ENCODE measurements around the gene NELFB. TPM values are rescaled to one million over a fixed set of nuclear protein-coding genes. Genes with fewer than 3 reads are reported as not detected.

The NELFB gene
- total RNA-seq, 1 experiment from 2014 or later = 95.0 TPM

DNA sequence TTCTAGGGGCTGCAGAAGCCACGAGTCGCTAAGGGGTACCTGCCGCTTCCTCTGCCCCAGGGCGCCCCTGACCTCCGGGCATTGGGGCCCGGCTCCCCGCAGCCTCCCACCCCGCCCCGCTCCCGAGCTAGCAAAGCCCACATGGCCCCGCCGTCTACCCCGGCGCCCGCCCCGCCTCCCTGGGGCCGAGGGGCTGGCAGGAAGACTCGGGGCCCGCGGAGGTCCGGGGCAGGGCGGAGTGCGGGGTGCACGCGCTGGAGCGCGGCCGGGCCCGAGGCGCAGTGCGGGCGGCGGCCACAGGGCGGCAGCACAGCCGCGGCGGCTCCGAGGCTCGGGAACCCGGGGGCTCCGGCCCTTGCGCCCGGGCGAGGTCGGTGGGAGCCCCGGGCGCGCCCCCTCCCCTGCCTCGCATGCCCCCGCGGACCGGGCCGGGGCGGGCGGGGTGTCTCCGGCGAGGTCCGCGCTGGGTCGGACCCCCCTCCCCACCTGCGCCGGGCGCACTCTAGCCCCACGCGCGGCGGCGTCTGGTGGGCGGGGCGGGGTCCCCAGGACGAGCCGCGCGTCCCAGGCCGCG lies 40.2 kb downstream of the NELFB start (continued):
- TF ChIP-seq, protein P1, sequence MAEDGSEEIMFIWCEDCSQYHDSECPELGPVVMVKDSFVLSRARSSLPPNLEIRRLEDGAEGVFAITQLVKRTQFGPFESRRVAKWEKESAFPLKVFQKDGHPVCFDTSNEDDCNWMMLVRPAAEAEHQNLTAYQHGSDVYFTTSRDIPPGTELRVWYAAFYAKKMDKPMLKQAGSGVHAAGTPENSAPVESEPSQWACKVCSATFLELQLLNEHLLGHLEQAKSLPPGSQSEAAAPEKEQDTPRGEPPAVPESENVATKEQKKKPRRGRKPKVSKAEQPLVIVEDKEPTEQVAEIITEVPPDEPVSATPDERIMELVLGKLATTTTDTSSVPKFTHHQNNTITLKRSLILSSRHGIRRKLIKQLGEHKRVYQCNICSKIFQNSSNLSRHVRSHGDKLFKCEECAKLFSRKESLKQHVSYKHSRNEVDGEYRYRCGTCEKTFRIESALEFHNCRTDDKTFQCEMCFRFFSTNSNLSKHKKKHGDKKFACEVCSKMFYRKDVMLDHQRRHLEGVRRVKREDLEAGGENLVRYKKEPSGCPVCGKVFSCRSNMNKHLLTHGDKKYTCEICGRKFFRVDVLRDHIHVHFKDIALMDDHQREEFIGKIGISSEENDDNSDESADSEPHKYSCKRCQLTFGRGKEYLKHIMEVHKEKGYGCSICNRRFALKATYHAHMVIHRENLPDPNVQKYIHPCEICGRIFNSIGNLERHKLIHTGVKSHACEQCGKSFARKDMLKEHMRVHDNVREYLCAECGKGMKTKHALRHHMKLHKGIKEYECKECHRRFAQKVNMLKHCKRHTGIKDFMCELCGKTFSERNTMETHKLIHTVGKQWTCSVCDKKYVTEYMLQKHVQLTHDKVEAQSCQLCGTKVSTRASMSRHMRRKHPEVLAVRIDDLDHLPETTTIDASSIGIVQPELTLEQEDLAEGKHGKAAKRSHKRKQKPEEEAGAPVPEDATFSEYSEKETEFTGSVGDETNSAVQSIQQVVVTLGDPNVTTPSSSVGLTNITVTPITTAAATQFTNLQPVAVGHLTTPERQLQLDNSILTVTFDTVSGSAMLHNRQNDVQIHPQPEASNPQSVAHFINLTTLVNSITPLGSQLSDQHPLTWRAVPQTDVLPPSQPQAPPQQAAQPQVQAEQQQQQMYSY (CRISPR knock-in tag; IDR thresholded peaks at IDR 0.05) = no peak
- TF ChIP-seq FOXP1 (CRISPR knock-in tag; IDR thresholded peaks at IDR 0.05; ENCODE audit: borderline replicate concordance) = peak; percentile 22; the same call in 1 of the 2 replicates

DNA sequence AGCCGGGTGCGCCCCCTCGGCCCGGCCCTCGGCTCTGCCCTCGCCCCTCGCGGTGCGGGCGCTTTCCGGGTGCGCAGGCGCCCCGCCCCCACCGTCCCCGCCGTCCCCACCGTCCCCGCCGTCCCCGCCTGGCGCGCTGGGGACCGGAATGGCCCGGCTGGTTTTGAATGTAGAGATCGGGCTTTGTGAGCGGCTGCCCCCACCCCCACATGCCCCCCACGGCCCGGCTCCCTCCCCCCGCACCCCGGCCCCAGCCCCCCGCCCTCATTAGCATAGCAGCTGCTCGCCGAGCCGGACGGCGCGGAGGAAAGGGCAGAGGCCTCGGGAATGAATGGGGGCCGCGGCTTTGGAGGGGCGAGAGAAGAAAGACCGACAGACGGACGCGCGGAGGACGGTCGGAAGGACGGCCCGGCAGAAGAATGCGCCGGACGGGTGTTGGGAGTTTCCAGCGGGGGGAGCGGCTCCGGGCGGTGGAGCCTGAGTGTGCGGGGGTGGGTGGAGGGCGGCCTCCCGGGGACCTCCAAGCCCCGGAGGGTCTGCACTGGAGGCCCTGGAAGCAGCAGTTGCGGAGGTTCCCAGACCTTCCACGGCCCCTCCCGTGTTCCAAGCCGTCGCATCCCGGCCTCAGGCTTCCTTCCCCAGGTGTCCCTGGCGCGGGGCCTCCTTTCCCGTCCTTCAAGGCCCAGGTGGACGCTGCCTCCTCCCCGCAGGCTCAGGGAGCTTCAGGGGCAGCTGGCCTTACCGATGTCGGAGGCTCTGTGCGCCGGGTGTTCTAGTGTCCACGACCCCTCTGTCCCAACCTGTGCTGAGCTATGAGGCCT lies 40.9 kb downstream of the NELFB start:
- ChIA-PET POLR2A (interaction anchor here (1.4 kb wide), 1 partner anchor 30 kb away, joined by 3 read pairs; no protein-coding TSS in a partner anchor), CTCF (interaction anchor here (0.6 to 3.8 kb wide), 18 partner anchors 9 to 1080 kb away, joined by 3 to 22 read pairs (median 4); partner anchors contain the start of genes ENTPD8, EXD3, NOXA1 and TOR4A)

DNA sequence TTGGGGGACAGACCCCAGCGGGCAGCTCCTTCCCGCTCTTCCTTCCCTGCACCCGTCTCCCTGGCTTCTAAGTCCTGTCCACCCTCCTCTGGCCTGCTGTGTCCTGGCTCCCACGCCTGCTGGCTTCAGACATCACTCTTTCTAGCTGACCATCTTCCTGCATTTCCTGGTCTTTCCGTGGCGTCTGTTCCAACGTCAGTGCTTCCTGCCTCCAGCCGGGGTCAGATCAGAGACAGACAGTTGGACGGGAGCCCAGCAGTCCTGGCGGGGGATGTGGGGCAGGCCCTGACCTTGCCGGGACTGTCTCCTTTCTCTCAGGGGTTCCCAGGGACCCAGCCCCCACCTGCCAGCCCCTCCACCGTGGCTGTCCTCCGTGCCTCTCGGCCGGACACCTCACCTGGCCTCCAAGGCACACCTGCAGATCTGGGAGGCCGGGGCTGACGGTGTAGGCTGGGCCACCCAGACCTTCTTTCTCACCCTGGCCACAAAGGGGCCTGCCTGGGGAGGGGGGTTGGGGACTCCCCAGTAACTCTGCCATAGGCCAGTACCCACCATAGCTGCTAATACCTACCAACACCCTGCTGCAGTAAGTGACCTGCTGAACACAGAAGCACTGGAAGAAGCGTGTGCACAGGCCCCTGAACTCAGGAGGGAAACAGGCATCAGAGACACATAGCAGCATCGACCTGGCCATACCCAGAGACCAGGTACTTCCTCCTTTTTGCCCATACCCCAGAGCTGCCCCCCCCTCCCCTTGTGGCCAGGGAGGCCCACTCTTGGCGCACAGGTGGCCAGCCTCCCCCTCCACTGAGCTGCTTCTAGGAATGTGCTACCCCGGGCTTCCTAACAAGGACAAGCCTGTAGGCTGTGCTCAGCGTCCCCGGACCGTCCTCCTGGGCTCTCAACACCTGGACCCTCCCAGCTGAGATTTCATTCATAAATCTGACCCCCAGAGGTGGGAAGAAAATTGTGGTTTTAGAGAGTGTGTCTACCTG lies 41.8 kb downstream of the NELFB start:
- H3K4me1 Mint-ChIP-seq = peaks cover 47% of the 10 kb centered on the region
- peak overlapping the region; percentile 73 for H3K4me3 Mint-ChIP-seq
- H3K36me3 Mint-ChIP-seq = peaks cover 2% of the 10 kb centered on the region; the same call in 1 of the 2 replicates
- ATAC-seq = no peak
- H3K27ac Mint-ChIP-seq = peak overlapping the region; percentile 70; the same call in 1 of the 2 replicates
- H3K9me3 Mint-ChIP-seq = peaks cover 4% of the 10 kb centered on the region
- H3K27me3 Mint-ChIP-seq (ENCODE audit: low read depth) = peaks cover 36% of the 10 kb centered on the region
- ChIA-PET POLR2A (interaction anchor here (1.4 kb wide), 1 partner anchor 31 kb away, joined by 3 read pairs; no protein-coding TSS in a partner anchor), CTCF (interaction anchor here (0.6 to 3.8 kb wide), 14 partner anchors 8 to 149 kb away, joined by 3 to 22 read pairs (median 6); partner anchors contain the start of genes ENTPD8, EXD3, NOXA1 and TOR4A)
- peak; percentile 17 for DNase-seq (ENCODE audit: low spot score)
- TF ChIP-seq TEAD1 (CRISPR knock-in tag; IDR thresholded peaks at IDR 0.05) = no peak
- TF ChIP-seq, protein P2, sequence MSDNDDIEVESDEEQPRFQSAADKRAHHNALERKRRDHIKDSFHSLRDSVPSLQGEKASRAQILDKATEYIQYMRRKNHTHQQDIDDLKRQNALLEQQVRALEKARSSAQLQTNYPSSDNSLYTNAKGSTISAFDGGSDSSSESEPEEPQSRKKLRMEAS (CRISPR knock-in tag; IDR thresholded peaks at IDR 0.05) = 0 out of 2 replicates have a peak, but pooled peaks have one; percentile 3
- TF ChIP-seq CBFB (CRISPR knock-in tag; IDR thresholded peaks at IDR 0.05; ENCODE audit: low read depth) = no peak
- no peak for TF ChIP-seq ELF4 (CRISPR knock-in tag; IDR thresholded peaks at IDR 0.05; ENCODE audit: low read depth)
- no peak for TF ChIP-seq NFE2L1 (CRISPR knock-in tag; IDR thresholded peaks at IDR 0.05)
- TF ChIP-seq SOX15 (CRISPR knock-in tag; IDR thresholded peaks at IDR 0.05) = no peak
- no peak for TF ChIP-seq JUN (CRISPR knock-in tag; IDR thresholded peaks at IDR 0.05)
- TF ChIP-seq ZNF416 (CRISPR knock-in tag; IDR thresholded peaks at IDR 0.05) = no peak
- TF ChIP-seq, protein P3, sequence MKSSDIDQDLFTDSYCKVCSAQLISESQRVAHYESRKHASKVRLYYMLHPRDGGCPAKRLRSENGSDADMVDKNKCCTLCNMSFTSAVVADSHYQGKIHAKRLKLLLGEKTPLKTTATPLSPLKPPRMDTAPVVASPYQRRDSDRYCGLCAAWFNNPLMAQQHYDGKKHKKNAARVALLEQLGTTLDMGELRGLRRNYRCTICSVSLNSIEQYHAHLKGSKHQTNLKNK (CRISPR knock-in tag; IDR thresholded peaks at IDR 0.05) = no peak

More for the DNA sequence above, 40.9 kb downstream of the NELFB start:
- TF ChIP-seq, protein P4, sequence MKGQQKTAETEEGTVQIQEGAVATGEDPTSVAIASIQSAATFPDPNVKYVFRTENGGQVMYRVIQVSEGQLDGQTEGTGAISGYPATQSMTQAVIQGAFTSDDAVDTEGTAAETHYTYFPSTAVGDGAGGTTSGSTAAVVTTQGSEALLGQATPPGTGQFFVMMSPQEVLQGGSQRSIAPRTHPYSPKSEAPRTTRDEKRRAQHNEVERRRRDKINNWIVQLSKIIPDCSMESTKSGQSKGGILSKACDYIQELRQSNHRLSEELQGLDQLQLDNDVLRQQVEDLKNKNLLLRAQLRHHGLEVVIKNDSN (CRISPR knock-in tag; IDR thresholded peaks at IDR 0.05) = no peak
- TF ChIP-seq, protein P2 (CRISPR knock-in tag; IDR thresholded peaks at IDR 0.05) = 0 out of 2 replicates have a peak, but pooled peaks have one; percentile 11
- Mint-ChIP-seq H3K27ac (no peak overlapping the region), H3K27me3 (ENCODE audit: low read depth) (peaks cover 36% of the 10 kb centered on the region), H3K4me3 (peak overlapping the region; percentile 73), H3K4me1 (peaks cover 47% of the 10 kb centered on the region), H3K36me3 (peaks cover 2% of the 10 kb centered on the region; the same call in 1 of the 2 replicates), H3K9me3 (peaks cover 4% of the 10 kb centered on the region)
- DNase-seq (ENCODE audit: low spot score) (peak; percentile 40), ATAC-seq (no peak; the same call in 1 of the 2 replicates)

Data from WTC11 (cell line).